Keratinocyte (primary cell): ENCODE measurements around the gene TNFRSF14. TPM values are rescaled to one million over a fixed set of nuclear protein-coding genes. Genes with fewer than 3 reads are reported as not detected.

Source experiments
- DNase-seq: peaks from one replicate; pipeline ENCODE4 v3.0.0-alpha.2; 2011; ENCODE audit warnings: low read depth, missing footprints, low spot score
- FAIRE-seq: peaks from 2 replicates; lab custom pipeline; 2011; peaks lifted over from hg19 to GRCh38; lab: Jason Lieb, UNC
- H2AFZ ChIP-seq: 2 replicates; pipeline ENCODE4 v1.6.0; 2012; ENCODE audit warnings: low read length, control low read depth, inconsistent platforms; ENCODE audit not compliant: control insufficient read depth
- H3K27ac ChIP-seq: 2 replicates; pipeline ENCODE4 v1.5.1; 2011; ENCODE audit warnings: low read length; ENCODE audit not compliant: control insufficient read depth, insufficient read depth
- H3K27me3 ChIP-seq: 3 replicates; pipeline ENCODE4 v1.6.0; 2011; ENCODE audit warnings: low read length; ENCODE audit not compliant: control insufficient read depth, insufficient read depth; ENCODE audit errors: extremely low read depth
- H3K36me3 ChIP-seq, 2 experiments: 2 replicates in 1 of 2; 3 replicates in 1 of 2; pipeline ENCODE4 v1.5.1; 2011; ENCODE audit warnings: low read length in 2 of 2, mild to moderate bottlenecking in 1 of 2; ENCODE audit not compliant: control insufficient read depth in 2 of 2, insufficient read depth in 2 of 2; ENCODE audit errors: extremely low read depth in 1 of 2
- H3K4me1 ChIP-seq: 3 replicates; pipeline ENCODE4 v1.5.1; 2011; ENCODE audit warnings: low read length; ENCODE audit not compliant: control insufficient read depth, insufficient read depth; ENCODE audit errors: extremely low read depth
- H3K4me2 ChIP-seq: 3 replicates; pipeline ENCODE4 v1.6.0; 2011; ENCODE audit warnings: low read depth, low read length; ENCODE audit not compliant: control insufficient read depth, insufficient read depth; ENCODE audit errors: extremely low read depth
- H3K4me3 ChIP-seq, 3 experiments: fragments of 200-600 bp in 1 of 3; sonication (generic) in 1 of 3; 2 replicates in 2 of 3; 3 replicates in 1 of 3; pipeline ENCODE4 v1.5.1; 2011 to 2016; ENCODE audit warnings: low read length in 3 of 3, mild to moderate bottlenecking in 3 of 3, control low read depth in 2 of 3, inconsistent platforms in 1 of 3, low read depth in 1 of 3, mixed read lengths in 1 of 3, mixed run types in 1 of 3, moderate library complexity in 1 of 3; ENCODE audit not compliant: control insufficient read depth in 2 of 3, insufficient read depth in 2 of 3; ENCODE audit errors: extremely low read depth in 1 of 3
- H3K79me2 ChIP-seq: 2 replicates; pipeline ENCODE4 v1.6.0; 2012; ENCODE audit warnings: low read length; ENCODE audit not compliant: control insufficient read depth, insufficient read depth
- H3K9ac ChIP-seq: 3 replicates; pipeline ENCODE4 v1.6.0; 2011; ENCODE audit warnings: low read length; ENCODE audit not compliant: control insufficient read depth, insufficient read depth; ENCODE audit errors: extremely low read depth
- H3K9me1 ChIP-seq: 3 replicates; pipeline ENCODE4 v1.6.0; 2011; ENCODE audit warnings: low read length; ENCODE audit not compliant: control insufficient read depth, insufficient read depth; ENCODE audit errors: extremely low read depth
- H3K9me3 ChIP-seq: 2 replicates; pipeline ENCODE4 v1.5.1; 2012; ENCODE audit warnings: low read depth, low read length; ENCODE audit not compliant: control insufficient read depth
- H4K20me1 ChIP-seq: 3 replicates; pipeline ENCODE4 v1.6.0; 2011; ENCODE audit warnings: low read length; ENCODE audit not compliant: control insufficient read depth, insufficient read depth; ENCODE audit errors: extremely low read depth
- CTCF ChIP-seq, 3 experiments: IDR thresholded peaks in 1 of 3; conservative IDR thresholded peaks in 1 of 3; optimal IDR thresholded peaks in 1 of 3; 2 replicates in 2 of 3; 3 replicates in 1 of 3; pipeline versions ENCODE3 to v1.5.1; 2011; ENCODE audit warnings: low read length in 3 of 3, mild to moderate bottlenecking in 3 of 3, moderate library complexity in 2 of 3, control low read depth in 1 of 3, inconsistent platforms in 1 of 3; ENCODE audit not compliant: insufficient read depth in 2 of 3; ENCODE audit errors: extremely low read depth in 1 of 3
- EZH2 ChIP-seq: IDR thresholded peaks from one replicate; pipeline ENCODE4 v1.6.1; 2012; ENCODE audit warnings: inconsistent platforms, mild to moderate bottlenecking, low read length, moderate library complexity
- dilution Hi-C: fragments of 300-500 bp; cut with MboI; formaldehyde crosslinking; loops from one replicate; pipeline ENCODE4 v1.7.0; 2020; ENCODE audit warnings: low sequenced_read_pairs; ENCODE audit not compliant: extremely low pct_ligation_motif_present
- polyA plus RNA-seq, 5 experiments: library from polyadenylated mRNA; depleted of rRNA in 3 of 5; stranded (reverse) in 3 of 5; stranded (forward) in 1 of 5; unstranded in 1 of 5; fragments of >200 nt; gene quantifications; 1 replicate in 1 of 5; 2 replicates in 3 of 5; 3 replicates in 1 of 5; pipeline versions ENCODE4 v1.2.1 to v1.2.3, GENCODE V29; 2011 to 2012; ENCODE audit warnings: missing spikeins in 2 of 5, low read depth in 1 of 5, low replicate concordance in 1 of 5

TNFRSF14 gene
- polyA plus RNA-seq, 1 donor (not counting 4 experiments of a cell fraction or from before 2014, with no cell fraction given) = 5.2 TPM

GRCh38 chr1:2606881-2607621 is 50.9 kb downstream of the TNFRSF14 start:
- Histone ChIP-seq H3K9ac (no peak overlapping the region), H3K27me3 (no peaks in the 10 kb centered on the region), H3K4me2 (no peak overlapping the region), H3K4me3 (no peak overlapping the region), H3K4me1 (no peaks in the 10 kb centered on the region), H3K9me1 (no peaks in the 10 kb centered on the region), H3K36me3 (no peaks in the 10 kb centered on the region), H4K20me1 (no peaks in the 10 kb centered on the region), H3K9me3 (no peaks in the 10 kb centered on the region), H3K27ac (no peak overlapping the region), H2AFZ (no peak overlapping the region), H3K79me2 (no peaks in the 10 kb centered on the region)
- FAIRE-seq = no peak
- TF ChIP-seq CTCF (optimal IDR thresholded peaks at IDR 0.05 in 1 of 3, IDR thresholded peaks at IDR 0.05 in 1 of 3, conservative IDR thresholded peaks at IDR 0.05 in 1 of 3; ENCODE audit: extremely low read depth in 1 of 3, insufficient read depth in 2 of 3, low read length in 3 of 3) (no peak), EZH2 (no peak)
- dilution Hi-C loops = no loop called here
- no peak for DNase-seq

GRCh38 chr1:2607641-2608091 is 51.5 kb downstream of the TNFRSF14 start:
- Histone ChIP-seq H3K36me3 (no peaks in the 10 kb centered on the region), H3K4me1 (no peaks in the 10 kb centered on the region), H3K79me2 (no peaks in the 10 kb centered on the region), H3K9me3 (no peaks in the 10 kb centered on the region), H3K9ac (no peak overlapping the region), H3K27ac (no peak overlapping the region), H3K4me2 (no peak overlapping the region), H2AFZ (no peak overlapping the region), H3K4me3 (no peak overlapping the region), H3K27me3 (no peaks in the 10 kb centered on the region), H3K9me1 (no peaks in the 10 kb centered on the region), H4K20me1 (no peaks in the 10 kb centered on the region)
- DNase-seq = no peak
- dilution Hi-C loops = no loop called here
- no peak for TF ChIP-seq EZH2
- TF ChIP-seq CTCF (optimal IDR thresholded peaks at IDR 0.05 in 1 of 3, IDR thresholded peaks at IDR 0.05 in 1 of 3, conservative IDR thresholded peaks at IDR 0.05 in 1 of 3; ENCODE audit: extremely low read depth in 1 of 3, insufficient read depth in 2 of 3, low read length in 3 of 3) = no peak
- FAIRE-seq = no peak
